ENCODE data around the gene CYB5A. TPM values are rescaled to one million over a fixed set of nuclear protein-coding genes. Genes with fewer than 3 reads are reported as not detected.

CYB5A gene
- polyA plus RNA-seq, 1 of the 3 experiments (the other 2 are of a cell fraction), result 42.1 TPM

GRCh38 chr18:74203811-74204210 lies 88.0 kb downstream of the CYB5A start (continued):
- no peak for TF ChIP-seq REST (IDR thresholded peaks at IDR 0.05; ENCODE audit: low read depth, low read length)
- no peak for TF ChIP-seq JUND (IDR thresholded peaks at IDR 0.05)
- no peak for TF ChIP-seq SIN3A (IDR thresholded peaks at IDR 0.05; ENCODE audit: borderline replicate concordance, low read depth, low read length)
- TF ChIP-seq FOSL2 (IDR thresholded peaks at IDR 0.05; ENCODE audit: borderline replicate concordance, low read depth), result no peak
- no peak for TF ChIP-seq ELF1 (IDR thresholded peaks at IDR 0.05)

Small RNA genes within 50 kb of the gene (small RNA-seq; reads per million reads assigned to genes)
- 0 reads per million in 7 experiments for gene RN7SL551P

Other genes with a start within 250 kb of the CYB5A start
- gene FBXO15, start 144.1 kb downstream of the CYB5A start, polyA plus RNA-seq (2012; rRNA removed), result 0.62 and 0.70 TPM in 2 replicates
- gene TIMM21, start 143.4 kb downstream of the CYB5A start, polyA plus RNA-seq (2012; rRNA removed), result 27.6 and 41.1 TPM in 2 replicates
- not detected in 2 replicates for gene C18orf63, start 23.9 kb upstream of the CYB5A start, polyA plus RNA-seq (2012; rRNA removed)
- gene DIPK1C, start 165.3 kb upstream of the CYB5A start, polyA plus RNA-seq (2012; rRNA removed), result not detected in 2 replicates
- gene CNDP2, start 204.4 kb upstream of the CYB5A start, polyA plus RNA-seq (2012; rRNA removed), result 78.5 and 84.9 TPM in 2 replicates
- gene CNDP1, start 242.5 kb upstream of the CYB5A start, polyA plus RNA-seq (2012; rRNA removed), result not detected in 2 replicates